Astrocyte of the cerebellum (primary cell): ENCODE measurements around the gene THSD4.

Experiments
- DNase-seq: peaks from one replicate; pipeline ENCODE4 v3.0.0-alpha.2; 2011; ENCODE audit warnings: low read depth
- H3K4me3 ChIP-seq: 2 replicates; pipeline ENCODE4 v1.5.1; 2011; ENCODE audit warnings: mild to moderate bottlenecking, low read depth, low read length, moderate library complexity
- CTCF ChIP-seq: IDR thresholded peaks from 2 replicates; pipeline ENCODE4 v1.5.1; 2012; ENCODE audit warnings: low read length, low read depth, moderate library complexity, mild to moderate bottlenecking; ENCODE audit errors: missing control alignments
- in situ Hi-C: cut with HindIII; loops from 2 replicates; pipeline ENCODE4 v1.10.0; 2017; ENCODE audit warnings: low sequenced_read_pairs

THSD4 gene

GRCh38 chr15:71639471-71639870 is 524.2 kb downstream of the THSD4 start:
- in situ Hi-C loops, result no loop called here
- no peak for TF ChIP-seq CTCF
- no peak for DNase-seq
- no peak overlapping the region for H3K4me3 ChIP-seq

- in situ Hi-C loops, result no loop called here
- H3K4me3 ChIP-seq, result no peak overlapping the region
- TF ChIP-seq CTCF, result no peak
- DNase-seq, result no peak
Observed at GRCh38 chr15:71643918-71644317, 528.6 kb downstream of the THSD4 start.

GRCh38 chr15:71646767-71647486 is 531.7 kb downstream of the THSD4 start:
- in situ Hi-C loops, result no loop called here
- no peak for DNase-seq
- H3K4me3 ChIP-seq, result no peak overlapping the region
- TF ChIP-seq CTCF, result no peak

DNA sequence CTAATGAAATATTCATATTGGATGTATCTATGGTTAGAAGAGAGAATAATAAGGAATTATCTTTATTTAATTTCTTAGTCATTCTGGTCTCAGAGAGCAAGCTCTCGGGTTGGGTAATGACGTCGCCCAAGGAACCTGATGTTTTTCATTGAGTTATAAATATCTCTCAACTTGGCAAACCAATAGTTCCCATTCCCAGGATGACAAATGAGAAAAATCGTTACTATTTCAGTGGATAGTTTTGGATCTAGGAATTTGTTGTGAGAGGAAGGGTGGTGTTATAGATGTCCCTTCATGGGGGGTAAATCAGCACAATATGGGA is 532.2 kb downstream of the THSD4 start:
- no peak for TF ChIP-seq CTCF
- in situ Hi-C loops, result no loop called here
- DNase-seq, result no peak
- no peak overlapping the region for H3K4me3 ChIP-seq

DNA sequence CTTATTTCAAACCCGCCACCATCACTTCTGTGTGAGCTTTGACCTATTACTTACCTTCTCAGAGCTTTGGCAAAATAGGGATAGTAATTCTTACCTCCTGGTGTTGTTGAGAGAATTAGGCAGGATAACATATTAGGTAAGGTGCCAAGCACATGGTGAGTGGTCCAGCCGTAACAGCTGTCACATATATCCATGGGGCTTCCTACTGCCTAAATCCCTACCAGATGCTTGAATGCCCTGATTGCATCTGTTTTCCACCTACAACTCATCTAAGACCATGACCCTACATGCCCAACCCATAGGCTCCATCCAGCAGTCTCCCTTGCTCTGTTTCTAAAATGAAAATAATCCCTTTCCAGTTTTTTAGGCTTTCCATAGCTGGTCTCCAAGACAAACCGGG is 532.8 kb downstream of the THSD4 start:
- no peak for DNase-seq
- H3K4me3 ChIP-seq, result no peak overlapping the region
- in situ Hi-C loops, result no loop called here
- TF ChIP-seq CTCF, result no peak

DNA sequence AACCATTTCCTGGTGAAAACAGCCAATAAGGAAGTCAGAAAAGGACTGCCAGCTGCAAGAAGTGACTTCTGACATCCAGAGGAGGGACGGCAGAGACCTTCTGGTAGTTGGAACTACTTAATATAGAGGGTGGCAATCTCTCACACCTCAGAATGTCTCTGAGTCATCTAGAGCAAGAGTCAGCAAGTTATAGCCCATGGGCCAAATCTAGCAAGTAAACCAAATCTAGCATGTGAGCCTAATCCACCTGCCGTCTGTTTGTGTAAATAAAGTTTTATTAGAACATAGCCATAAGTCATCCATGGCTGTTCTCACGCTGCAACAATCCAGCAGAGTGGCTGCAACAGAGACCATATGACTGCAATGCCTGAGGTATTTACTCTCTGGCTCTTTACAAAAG is 534.6 kb downstream of the THSD4 start:
- in situ Hi-C loops, result loop anchor here (5.0 kb wide), 1 partner anchor 53 kb away; no protein-coding TSS in a partner anchor
- TF ChIP-seq CTCF, result no peak
- no peak for DNase-seq
- H3K4me3 ChIP-seq, result no peak overlapping the region

DNA sequence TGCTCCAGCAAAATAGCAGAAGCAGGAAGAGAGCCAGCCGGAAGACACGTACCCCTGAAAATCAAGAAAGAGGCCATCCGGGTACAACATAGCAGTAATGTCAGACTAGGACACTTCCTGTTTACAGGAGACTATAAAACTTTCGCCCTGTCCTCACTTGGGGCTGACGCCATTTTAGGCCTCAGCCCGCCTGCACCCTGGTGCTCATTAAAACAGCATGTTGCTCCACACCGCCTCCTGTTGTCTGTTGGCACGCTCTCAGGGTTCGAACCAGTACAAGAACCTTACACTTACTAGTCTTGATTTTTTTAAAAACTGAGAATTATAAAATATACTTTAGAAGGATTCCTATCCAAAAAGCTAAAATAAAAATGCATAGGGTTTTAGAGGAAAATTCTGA is 535.3 kb downstream of the THSD4 start:
- DNase-seq, result no peak
- in situ Hi-C loops, result loop anchor here (5.0 kb wide), 1 partner anchor 53 kb away; no protein-coding TSS in a partner anchor
- no peak for TF ChIP-seq CTCF

More for the DNA sequence above, 535.3 kb downstream of the THSD4 start:
- no peak overlapping the region for H3K4me3 ChIP-seq
